GM06990 (cell line): ENCODE data around the gene GLS.
"Not testable (repeated sequence)": the region's sequence is repeated elsewhere in the genome, so short reads cannot be mapped to it uniquely, and the experiment has no call there.

Source experiments
- DNase-seq: peaks from one replicate; pipeline ENCODE4 v3.0.0-alpha.2; 2011; ENCODE audit not compliant: insufficient read length; ENCODE audit errors: extremely low read depth
- H3K27me3 ChIP-seq: replicated peaks from 2 replicates; pipeline ENCODE4 v1.6.0; 2011; ENCODE audit warnings: low read length; ENCODE audit not compliant: control insufficient read depth, insufficient read depth
- H3K36me3 ChIP-seq: 2 replicates; pipeline ENCODE4 v1.5.1; 2011; ENCODE audit warnings: low read length; ENCODE audit not compliant: control insufficient read depth, insufficient read depth
- H3K4me3 ChIP-seq: replicated peaks from 2 replicates; pipeline ENCODE4 v1.5.1; 2011; ENCODE audit warnings: low read depth, mild to moderate bottlenecking, control low read depth, low read length
- TF ChIP-seq, protein P1 (sequence below): IDR thresholded peaks from 2 replicates; pipeline ENCODE4 v1.5.1; 2011; ENCODE audit warnings: low read length, control low read depth, mild to moderate bottlenecking, inconsistent platforms; ENCODE audit not compliant: insufficient read depth, poor library complexity, severe bottlenecking

GLS gene

DNA sequence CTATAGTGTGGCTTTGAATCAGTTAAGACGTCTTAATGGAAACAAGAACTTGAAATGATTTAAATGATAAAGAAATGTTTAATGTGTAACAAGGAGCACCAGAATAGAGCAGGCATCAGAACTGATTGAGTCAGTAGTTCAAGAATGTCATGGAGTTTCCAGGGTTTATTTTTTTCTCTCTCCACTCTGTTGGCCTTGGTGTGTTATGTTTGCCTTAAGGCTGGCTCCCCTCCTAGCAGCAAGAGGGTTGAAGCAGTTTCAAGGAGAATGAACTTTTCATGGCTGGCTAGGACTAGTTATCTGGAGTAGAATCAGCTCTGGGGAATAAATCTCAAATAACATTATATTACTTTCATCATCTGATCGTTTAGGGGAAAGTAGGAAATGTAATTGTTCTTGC is 13.4 kb upstream of the GLS start:
- H3K36me3 ChIP-seq: no peaks in the 10 kb centered on the region
- TF ChIP-seq, protein P1, sequence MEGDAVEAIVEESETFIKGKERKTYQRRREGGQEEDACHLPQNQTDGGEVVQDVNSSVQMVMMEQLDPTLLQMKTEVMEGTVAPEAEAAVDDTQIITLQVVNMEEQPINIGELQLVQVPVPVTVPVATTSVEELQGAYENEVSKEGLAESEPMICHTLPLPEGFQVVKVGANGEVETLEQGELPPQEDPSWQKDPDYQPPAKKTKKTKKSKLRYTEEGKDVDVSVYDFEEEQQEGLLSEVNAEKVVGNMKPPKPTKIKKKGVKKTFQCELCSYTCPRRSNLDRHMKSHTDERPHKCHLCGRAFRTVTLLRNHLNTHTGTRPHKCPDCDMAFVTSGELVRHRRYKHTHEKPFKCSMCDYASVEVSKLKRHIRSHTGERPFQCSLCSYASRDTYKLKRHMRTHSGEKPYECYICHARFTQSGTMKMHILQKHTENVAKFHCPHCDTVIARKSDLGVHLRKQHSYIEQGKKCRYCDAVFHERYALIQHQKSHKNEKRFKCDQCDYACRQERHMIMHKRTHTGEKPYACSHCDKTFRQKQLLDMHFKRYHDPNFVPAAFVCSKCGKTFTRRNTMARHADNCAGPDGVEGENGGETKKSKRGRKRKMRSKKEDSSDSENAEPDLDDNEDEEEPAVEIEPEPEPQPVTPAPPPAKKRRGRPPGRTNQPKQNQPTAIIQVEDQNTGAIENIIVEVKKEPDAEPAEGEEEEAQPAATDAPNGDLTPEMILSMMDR: no peak
- no peak for DNase-seq
- no peak overlapping the region for H3K4me3 ChIP-seq
- no peaks in the 10 kb centered on the region for H3K27me3 ChIP-seq

DNA sequence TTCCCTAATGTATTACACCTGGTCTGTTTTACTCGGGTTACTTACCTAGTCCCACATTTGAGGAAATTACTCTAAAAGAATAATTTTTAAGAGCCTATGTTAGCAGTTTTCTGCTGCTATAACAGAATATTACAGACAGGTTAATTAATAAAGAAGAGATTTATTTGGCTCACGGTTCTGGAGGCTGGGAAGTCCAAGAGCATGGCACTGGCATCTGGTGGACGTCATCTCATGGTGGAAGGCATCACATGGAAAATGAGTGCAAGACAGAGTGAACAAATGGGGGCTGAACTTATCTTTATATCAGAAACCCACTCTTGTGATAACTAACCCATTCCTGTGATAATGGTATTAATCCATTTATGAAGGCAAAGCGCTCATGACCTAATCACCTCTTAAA is 12.8 kb upstream of the GLS start:
- DNase-seq: no peak
- no peaks in the 10 kb centered on the region for H3K27me3 ChIP-seq
- H3K4me3 ChIP-seq: no peak overlapping the region
- TF ChIP-seq, protein P1: no peak
- H3K36me3 ChIP-seq: no peaks in the 10 kb centered on the region

- Histone ChIP-seq H3K36me3 (no peaks in the 10 kb centered on the region), H3K27me3 (no peaks in the 10 kb centered on the region), H3K4me3 (no peak overlapping the region)
- no peak for DNase-seq
- TF ChIP-seq, protein P1: no peak
Observed at GRCh38 chr2:190869721-190870120, 10.9 kb upstream of the GLS start.

DNA sequence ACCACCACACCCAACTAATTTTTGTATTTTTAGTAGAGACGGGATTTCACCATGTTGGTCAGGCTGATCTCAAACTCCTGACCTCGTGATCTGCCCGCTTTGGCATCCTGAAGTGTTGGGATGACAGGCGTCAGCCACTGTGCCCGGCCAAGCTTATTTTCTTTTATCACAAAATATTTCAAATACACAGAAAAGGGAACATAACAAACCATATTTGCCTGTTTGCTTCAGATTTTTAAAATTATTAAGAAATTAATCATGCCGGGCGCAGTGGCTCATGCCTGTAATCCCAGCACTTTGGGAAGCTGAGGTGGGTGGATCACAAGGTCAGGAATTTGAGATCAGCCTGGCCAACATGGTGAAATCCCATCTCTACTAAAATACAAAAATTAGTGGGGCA is 7.2 kb upstream of the GLS start:
- H3K27me3 ChIP-seq, H3K4me3 ChIP-seq, DNase-seq: not testable (repeated sequence)

DNA sequence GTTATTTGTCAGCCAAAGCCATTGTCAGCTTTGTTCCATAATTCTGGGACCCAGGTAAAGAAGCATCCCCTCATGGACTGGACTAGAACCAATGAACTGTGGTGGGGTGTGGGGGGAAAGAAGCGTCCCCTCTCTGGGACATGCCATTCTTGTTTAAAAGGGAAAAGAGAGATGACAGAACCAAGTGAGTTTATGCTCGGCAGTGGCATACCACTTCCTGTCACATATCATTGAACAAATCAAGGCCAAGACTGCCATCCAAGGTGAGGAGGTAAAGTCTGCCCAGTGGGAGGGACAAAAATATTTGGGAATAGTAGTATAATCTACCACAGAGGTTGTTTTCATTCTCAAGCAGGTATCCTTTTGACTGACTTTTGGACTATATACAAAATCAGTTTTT is 4.7 kb upstream of the GLS start:
- Histone ChIP-seq H3K27me3 (no peaks in the 10 kb centered on the region), H3K4me3 (no peak overlapping the region), H3K36me3 (no peaks in the 10 kb centered on the region)
- DNase-seq: no peak
- TF ChIP-seq, protein P1: no peak

More for the DNA sequence above, 7.2 kb upstream of the GLS start:
- not testable (repeated sequence) for H3K36me3 ChIP-seq

DNA sequence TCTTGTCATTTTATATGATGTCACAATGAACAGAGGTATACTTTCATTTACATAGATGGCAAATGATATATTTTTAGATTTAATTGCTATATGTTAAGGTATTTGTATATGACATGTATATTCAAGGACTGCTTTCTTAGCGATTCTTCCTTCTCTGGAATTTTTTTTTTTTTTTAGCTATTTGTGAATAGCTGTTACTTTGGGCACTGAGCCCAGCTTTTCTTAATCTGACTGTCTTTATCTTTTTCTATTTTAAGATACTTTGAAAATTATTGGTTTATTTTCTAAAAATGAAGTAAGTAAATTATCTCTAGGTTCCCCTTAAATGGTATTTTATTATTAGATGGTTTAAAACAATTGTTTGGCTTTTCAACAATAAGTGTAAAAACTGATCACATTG is 4.0 kb upstream of the GLS start:
- Histone ChIP-seq H3K27me3 (no peaks in the 10 kb centered on the region), H3K36me3 (no peaks in the 10 kb centered on the region), H3K4me3 (no peak overlapping the region)
- no peak for DNase-seq
- TF ChIP-seq, protein P1: no peak
